Measurements from ENCODE around the gene EXOC1L. TPM values are rescaled to one million over a fixed set of nuclear protein-coding genes. Genes with fewer than 3 reads are reported as not detected.

Gene EXOC1L
- total and polyA plus RNA-seq, 2 of the 13 experiments (the other 11 are each of a cell fraction or from before 2014, with no cell fraction given): not detected

DNA sequence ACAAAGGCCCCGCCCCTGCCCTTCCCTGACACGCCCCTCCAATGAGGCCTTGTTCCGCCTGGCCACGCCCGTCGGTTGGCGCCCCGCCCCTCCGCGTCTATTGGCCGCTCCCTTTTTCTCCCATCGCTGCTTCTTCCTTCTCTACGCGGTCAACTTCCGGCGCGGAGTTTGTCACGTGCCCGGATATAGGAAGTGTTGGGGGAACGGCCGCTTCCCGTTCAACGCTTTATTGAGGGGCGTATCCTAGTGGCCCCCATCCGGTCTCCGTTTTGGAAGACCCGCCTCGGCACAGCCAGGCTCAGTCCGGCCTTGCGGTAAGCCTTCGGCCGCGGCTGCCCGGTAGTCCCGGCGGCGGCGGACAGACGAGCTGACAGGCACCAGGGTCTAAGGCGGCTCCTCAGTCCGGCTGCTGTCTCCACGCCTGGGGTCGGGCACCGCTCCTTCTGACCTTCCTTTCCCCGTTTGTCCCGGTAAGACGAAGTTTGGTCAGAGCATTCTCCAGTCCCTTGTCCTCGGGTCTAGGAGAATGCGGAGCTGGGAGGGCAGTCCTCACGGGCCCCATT, 34.0 kb downstream of the EXOC1L start, which contains the start of gene EXOC1 (continued):
- TF ChIP-seq, protein P1, sequence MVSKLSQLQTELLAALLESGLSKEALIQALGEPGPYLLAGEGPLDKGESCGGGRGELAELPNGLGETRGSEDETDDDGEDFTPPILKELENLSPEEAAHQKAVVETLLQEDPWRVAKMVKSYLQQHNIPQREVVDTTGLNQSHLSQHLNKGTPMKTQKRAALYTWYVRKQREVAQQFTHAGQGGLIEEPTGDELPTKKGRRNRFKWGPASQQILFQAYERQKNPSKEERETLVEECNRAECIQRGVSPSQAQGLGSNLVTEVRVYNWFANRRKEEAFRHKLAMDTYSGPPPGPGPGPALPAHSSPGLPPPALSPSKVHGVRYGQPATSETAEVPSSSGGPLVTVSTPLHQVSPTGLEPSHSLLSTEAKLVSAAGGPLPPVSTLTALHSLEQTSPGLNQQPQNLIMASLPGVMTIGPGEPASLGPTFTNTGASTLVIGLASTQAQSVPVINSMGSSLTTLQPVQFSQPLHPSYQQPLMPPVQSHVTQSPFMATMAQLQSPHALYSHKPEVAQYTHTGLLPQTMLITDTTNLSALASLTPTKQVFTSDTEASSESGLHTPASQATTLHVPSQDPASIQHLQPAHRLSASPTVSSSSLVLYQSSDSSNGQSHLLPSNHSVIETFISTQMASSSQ (IDR thresholded peaks at IDR 0.05; ENCODE audit: low read depth): no peak
- TF ChIP-seq, protein P1 (CRISPR knock-in tag; IDR thresholded peaks at IDR 0.05; ENCODE audit: borderline replicate concordance): no peak
- TF ChIP-seq, protein P2, sequence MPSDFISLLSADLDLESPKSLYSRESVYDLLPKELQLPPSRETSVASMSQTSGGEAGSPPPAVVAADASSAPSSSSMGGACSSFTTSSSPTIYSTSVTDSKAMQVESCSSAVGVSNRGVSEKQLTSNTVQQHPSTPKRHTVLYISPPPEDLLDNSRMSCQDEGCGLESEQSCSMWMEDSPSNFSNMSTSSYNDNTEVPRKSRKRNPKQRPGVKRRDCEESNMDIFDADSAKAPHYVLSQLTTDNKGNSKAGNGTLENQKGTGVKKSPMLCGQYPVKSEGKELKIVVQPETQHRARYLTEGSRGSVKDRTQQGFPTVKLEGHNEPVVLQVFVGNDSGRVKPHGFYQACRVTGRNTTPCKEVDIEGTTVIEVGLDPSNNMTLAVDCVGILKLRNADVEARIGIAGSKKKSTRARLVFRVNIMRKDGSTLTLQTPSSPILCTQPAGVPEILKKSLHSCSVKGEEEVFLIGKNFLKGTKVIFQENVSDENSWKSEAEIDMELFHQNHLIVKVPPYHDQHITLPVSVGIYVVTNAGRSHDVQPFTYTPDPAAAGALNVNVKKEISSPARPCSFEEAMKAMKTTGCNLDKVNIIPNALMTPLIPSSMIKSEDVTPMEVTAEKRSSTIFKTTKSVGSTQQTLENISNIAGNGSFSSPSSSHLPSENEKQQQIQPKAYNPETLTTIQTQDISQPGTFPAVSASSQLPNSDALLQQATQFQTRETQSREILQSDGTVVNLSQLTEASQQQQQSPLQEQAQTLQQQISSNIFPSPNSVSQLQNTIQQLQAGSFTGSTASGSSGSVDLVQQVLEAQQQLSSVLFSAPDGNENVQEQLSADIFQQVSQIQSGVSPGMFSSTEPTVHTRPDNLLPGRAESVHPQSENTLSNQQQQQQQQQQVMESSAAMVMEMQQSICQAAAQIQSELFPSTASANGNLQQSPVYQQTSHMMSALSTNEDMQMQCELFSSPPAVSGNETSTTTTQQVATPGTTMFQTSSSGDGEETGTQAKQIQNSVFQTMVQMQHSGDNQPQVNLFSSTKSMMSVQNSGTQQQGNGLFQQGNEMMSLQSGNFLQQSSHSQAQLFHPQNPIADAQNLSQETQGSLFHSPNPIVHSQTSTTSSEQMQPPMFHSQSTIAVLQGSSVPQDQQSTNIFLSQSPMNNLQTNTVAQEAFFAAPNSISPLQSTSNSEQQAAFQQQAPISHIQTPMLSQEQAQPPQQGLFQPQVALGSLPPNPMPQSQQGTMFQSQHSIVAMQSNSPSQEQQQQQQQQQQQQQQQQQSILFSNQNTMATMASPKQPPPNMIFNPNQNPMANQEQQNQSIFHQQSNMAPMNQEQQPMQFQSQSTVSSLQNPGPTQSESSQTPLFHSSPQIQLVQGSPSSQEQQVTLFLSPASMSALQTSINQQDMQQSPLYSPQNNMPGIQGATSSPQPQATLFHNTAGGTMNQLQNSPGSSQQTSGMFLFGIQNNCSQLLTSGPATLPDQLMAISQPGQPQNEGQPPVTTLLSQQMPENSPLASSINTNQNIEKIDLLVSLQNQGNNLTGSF (CRISPR knock-in tag; IDR thresholded peaks at IDR 0.05): no peak; the same call in 1 of the 2 replicates
- peak; percentile 99 for TF ChIP-seq KAT8 (CRISPR knock-in tag; IDR thresholded peaks at IDR 0.05)
- peak; percentile 19; the same call in 1 of the 2 replicates for TF ChIP-seq TARDBP (CRISPR knock-in tag; IDR thresholded peaks at IDR 0.05)
- TF ChIP-seq KLF9 (CRISPR knock-in tag; IDR thresholded peaks at IDR 0.05; ENCODE audit: low read depth): no peak
- no peak for TF ChIP-seq GATA4 (IDR thresholded peaks at IDR 0.05; ENCODE audit: borderline replicate concordance, low read depth)
- TF ChIP-seq PHF21A (CRISPR knock-in tag; IDR thresholded peaks at IDR 0.05): peak; percentile 48; the same call in 1 of the 2 replicates
- no peak for TF ChIP-seq ZNF225 (CRISPR knock-in tag; IDR thresholded peaks at IDR 0.05)
- TF ChIP-seq ZNF343 (CRISPR knock-in tag; IDR thresholded peaks at IDR 0.05): no peak
- TF ChIP-seq SRSF4 (IDR thresholded peaks at IDR 0.05; ENCODE audit: low read depth, low read length, poor library complexity, severe bottlenecking): no peak
- TF ChIP-seq GFI1 (CRISPR knock-in tag; IDR thresholded peaks at IDR 0.05; ENCODE audit: borderline replicate concordance): no peak
- peak; percentile 83 for TF ChIP-seq ZNF724P (CRISPR knock-in tag; IDR thresholded peaks at IDR 0.05; ENCODE audit: borderline replicate concordance)
- no peak for TF ChIP-seq RBAK (CRISPR knock-in tag; IDR thresholded peaks at IDR 0.05)
- no peak for TF ChIP-seq TMF1 (CRISPR knock-in tag; IDR thresholded peaks at IDR 0.05; ENCODE audit: low read depth)
- no peak for TF ChIP-seq BRCA1 (CRISPR knock-in tag; IDR thresholded peaks at IDR 0.05)
- peak; percentile 53; the same call in 1 of the 2 replicates for TF ChIP-seq KDM5A (IDR thresholded peaks at IDR 0.05; ENCODE audit: borderline replicate concordance, low read length)
- TF ChIP-seq, protein P3, sequence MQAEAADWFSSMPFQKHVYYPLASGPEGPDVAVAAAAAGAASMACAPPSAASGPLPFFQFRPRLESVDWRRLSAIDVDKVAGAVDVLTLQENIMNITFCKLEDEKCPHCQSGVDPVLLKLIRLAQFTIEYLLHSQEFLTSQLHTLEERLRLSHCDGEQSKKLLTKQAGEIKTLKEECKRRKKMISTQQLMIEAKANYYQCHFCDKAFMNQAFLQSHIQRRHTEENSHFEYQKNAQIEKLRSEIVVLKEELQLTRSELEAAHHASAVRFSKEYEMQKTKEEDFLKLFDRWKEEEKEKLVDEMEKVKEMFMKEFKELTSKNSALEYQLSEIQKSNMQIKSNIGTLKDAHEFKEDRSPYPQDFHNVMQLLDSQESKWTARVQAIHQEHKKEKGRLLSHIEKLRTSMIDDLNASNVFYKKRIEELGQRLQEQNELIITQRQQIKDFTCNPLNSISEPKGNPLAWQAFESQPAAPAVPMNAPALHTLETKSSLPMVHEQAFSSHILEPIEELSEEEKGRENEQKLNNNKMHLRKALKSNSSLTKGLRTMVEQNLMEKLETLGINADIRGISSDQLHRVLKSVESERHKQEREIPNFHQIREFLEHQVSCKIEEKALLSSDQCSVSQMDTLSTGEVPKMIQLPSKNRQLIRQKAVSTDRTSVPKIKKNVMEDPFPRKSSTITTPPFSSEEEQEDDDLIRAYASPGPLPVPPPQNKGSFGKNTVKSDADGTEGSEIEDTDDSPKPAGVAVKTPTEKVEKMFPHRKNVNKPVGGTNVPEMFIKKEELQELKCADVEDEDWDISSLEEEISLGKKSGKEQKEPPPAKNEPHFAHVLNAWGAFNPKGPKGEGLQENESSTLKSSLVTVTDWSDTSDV (CRISPR knock-in tag; IDR thresholded peaks at IDR 0.05): 0 out of 2 replicates have a peak, but pooled peaks have one; percentile 59
- no peak for TF ChIP-seq MED1 (CRISPR knock-in tag; IDR thresholded peaks at IDR 0.05)

Measured in HepG2 (cell line).